Liver (tissue), 9 donors: Measurements from ENCODE around the gene KDM2B. TPM values are rescaled to one million over a fixed set of nuclear protein-coding genes. Genes with fewer than 3 reads are reported as not detected.

ENCODE experiments used
- DNase-seq: peaks from one replicate; pipeline ENCODE4 v3.0.0-alpha.2; 2017; ENCODE audit warnings: low spot score
- H3K27ac ChIP-seq, 2 donors: one replicate each; pipeline ENCODE4 v1.7.0; 2013; ENCODE audit warnings: inconsistent platforms in 2 of 2, low read length in 2 of 2, control low read depth in 1 of 2, low read depth in 1 of 2, mild to moderate bottlenecking in 1 of 2
- H3K27me3 ChIP-seq, 4 donors: one replicate each; pipeline versions ENCODE4 v1.6.1 to v1.7.0; 2013; ENCODE audit warnings: low read length in 3 of 4, inconsistent platforms in 1 of 4, mild to moderate bottlenecking in 1 of 4, moderate library complexity in 1 of 4; ENCODE audit not compliant: control insufficient read depth in 4 of 4, insufficient read depth in 4 of 4
- H3K36me3 ChIP-seq, 4 donors: one replicate each; pipeline versions ENCODE4 v1.6.1 to v1.7.0; 2013; ENCODE audit warnings: low read length in 3 of 4, mild to moderate bottlenecking in 3 of 4, low read depth in 1 of 4, moderate library complexity in 1 of 4; ENCODE audit not compliant: control insufficient read depth in 4 of 4, insufficient read depth in 3 of 4
- H3K4me1 ChIP-seq, 4 donors: one replicate each; pipeline versions ENCODE4 v1.6.1 to v1.7.0; 2013; ENCODE audit warnings: low read length in 3 of 4, mild to moderate bottlenecking in 3 of 4, moderate library complexity in 1 of 4; ENCODE audit not compliant: control insufficient read depth in 4 of 4, insufficient read depth in 4 of 4
- H3K4me3 ChIP-seq, 3 donors: one replicate each; pipeline versions ENCODE4 v1.6.1 to v1.7.0; 2013; ENCODE audit warnings: low read length in 3 of 3, control low read depth in 1 of 3, low read depth in 1 of 3, mild to moderate bottlenecking in 1 of 3
- H3K9ac ChIP-seq, 2 donors: one replicate each; pipeline ENCODE4 v1.7.0; 2013; ENCODE audit warnings: low read length in 2 of 2, mild to moderate bottlenecking in 2 of 2, moderate library complexity in 2 of 2, control low read depth in 1 of 2, low read depth in 1 of 2
- H3K9me3 ChIP-seq, 4 donors: one replicate each; pipeline versions ENCODE4 v1.6.1 to v1.7.0; 2013; ENCODE audit warnings: low read length in 3 of 4; ENCODE audit not compliant: control insufficient read depth in 4 of 4
- GABPA ChIP-seq, 2 donors: IDR thresholded peaks in 1 of 2; conservative IDR thresholded peaks in 1 of 2; 2 replicates each; pipeline ENCODE4 v1.6.1; 2016; ENCODE audit warnings: antibody characterized with exemption in 2 of 2, mild to moderate bottlenecking in 1 of 2, moderate library complexity in 1 of 2
- JUND ChIP-seq, 2 donors: IDR thresholded peaks; 2 replicates each; pipeline ENCODE4 v1.6.1; 2016; ENCODE audit warnings: antibody characterized with exemption in 2 of 2
- MAX ChIP-seq: IDR thresholded peaks from 2 replicates; pipeline ENCODE4 v1.6.1; 2016; ENCODE audit warnings: antibody characterized with exemption
- NR2F2 ChIP-seq: IDR thresholded peaks from 2 replicates; pipeline ENCODE4 v1.6.1; 2016; ENCODE audit warnings: antibody characterized with exemption
- RAD21 ChIP-seq, 2 donors: IDR thresholded peaks; 2 replicates each; pipeline ENCODE4 v1.6.1; 2016; ENCODE audit warnings: antibody characterized with exemption in 2 of 2, mild to moderate bottlenecking in 2 of 2
- RXRA ChIP-seq, 2 donors: IDR thresholded peaks; 2 replicates each; pipeline ENCODE4 v1.6.1; 2017 to 2018; ENCODE audit warnings: antibody characterized with exemption in 2 of 2, mild to moderate bottlenecking in 1 of 2
- YY1 ChIP-seq: IDR thresholded peaks from 2 replicates; pipeline ENCODE4 v1.6.1; 2016; ENCODE audit warnings: antibody characterized with exemption, mild to moderate bottlenecking
- ZBTB33 ChIP-seq: IDR thresholded peaks from 2 replicates; pipeline ENCODE4 v1.6.1; 2016; ENCODE audit warnings: antibody characterized with exemption
- WGBS: extraction: QIAGEN DNeasy Blood & Tissue Kit; methylation state at CpG from one replicate; pipeline ENCODE4 v1.1.7; 2013; 5-methylcytosine and 5-hydroxymethylcytosine counted together
- polyA plus RNA-seq, 2 donors: library from polyadenylated mRNA; stranded (reverse) in 1 of 2; unstranded in 1 of 2; fragments of 200-250 nt in 1 of 2; fragments of >200 nt in 1 of 2; fragmentation: Nextera tagmentation in 1 of 2; extraction: Ambion mirVana in 1 of 2; gene quantifications; one replicate each; pipeline versions ENCODE4 v1.2.1 to v1.2.3, GENCODE V29; 2013 to 2015
- total RNA-seq, 2 donors: library from RNA; depleted of rRNA; stranded (reverse); fragments of >200 nt; gene quantifications; one replicate each; pipeline ENCODE4 v1.2.3, GENCODE V29; 2014
- TF ChIP-seq, protein P1 (sequence below): fragments of 150-350 bp; IDR thresholded peaks from 2 replicates; pipeline ENCODE4 v1.5.1; 2017; ENCODE audit warnings: improper control_type of control experiment, low read depth, low read length; ENCODE audit not compliant: missing input control
- TF ChIP-seq, protein P2 (sequence below): IDR thresholded peaks from 2 replicates; pipeline ENCODE4 v1.6.1; 2016; ENCODE audit warnings: antibody characterized with exemption
- TF ChIP-seq, protein P3 (sequence below): IDR thresholded peaks from 2 replicates; pipeline ENCODE4 v1.6.1; 2016; ENCODE audit warnings: antibody characterized with exemption, mild to moderate bottlenecking
- donor health status: healthy.
- donor health status: healthy.
- donor health status: healthy.
- donor health status: healthy.
- donor health status: healthy.

KDM2B gene
- total and polyA plus RNA-seq, 4 donors, result 7.0 to 34.2 (median 10.6) TPM

DNA sequence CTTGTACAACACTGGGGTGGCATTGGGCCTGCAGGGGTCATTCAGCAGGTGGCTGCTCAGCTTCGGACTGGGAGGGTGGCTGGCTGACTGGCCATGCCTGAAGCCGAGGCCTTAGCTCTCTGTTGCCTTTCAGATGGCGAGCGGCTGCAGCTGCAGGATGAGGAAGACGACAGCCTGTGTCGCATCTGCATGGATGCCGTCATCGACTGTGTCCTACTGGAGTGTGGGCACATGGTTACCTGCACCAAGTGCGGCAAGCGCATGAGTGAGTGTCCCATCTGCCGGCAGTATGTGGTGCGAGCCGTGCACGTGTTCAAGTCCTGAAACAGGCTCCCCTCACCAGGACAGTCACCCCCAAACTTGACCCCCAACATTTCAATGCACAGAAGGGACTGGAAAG, 157.6 kb downstream of the KDM2B start:
- no peaks in the 10 kb centered on the region for H3K27me3 ChIP-seq
- no peak overlapping the region for H3K27ac ChIP-seq
- H3K36me3 ChIP-seq, result peaks cover 5 to 60% (median 45%) of the 10 kb centered on the region in 4 donors
- H3K4me1 ChIP-seq, result no peaks in the 10 kb centered on the region
- no peak for DNase-seq
- no peak overlapping the region for H3K9ac ChIP-seq
- WGBS, result 97% methylated on average over 14 of the region's 14 CpGs
- no peaks in the 10 kb centered on the region for H3K9me3 ChIP-seq
- no peak overlapping the region for H3K4me3 ChIP-seq
- TF ChIP-seq, protein P1, sequence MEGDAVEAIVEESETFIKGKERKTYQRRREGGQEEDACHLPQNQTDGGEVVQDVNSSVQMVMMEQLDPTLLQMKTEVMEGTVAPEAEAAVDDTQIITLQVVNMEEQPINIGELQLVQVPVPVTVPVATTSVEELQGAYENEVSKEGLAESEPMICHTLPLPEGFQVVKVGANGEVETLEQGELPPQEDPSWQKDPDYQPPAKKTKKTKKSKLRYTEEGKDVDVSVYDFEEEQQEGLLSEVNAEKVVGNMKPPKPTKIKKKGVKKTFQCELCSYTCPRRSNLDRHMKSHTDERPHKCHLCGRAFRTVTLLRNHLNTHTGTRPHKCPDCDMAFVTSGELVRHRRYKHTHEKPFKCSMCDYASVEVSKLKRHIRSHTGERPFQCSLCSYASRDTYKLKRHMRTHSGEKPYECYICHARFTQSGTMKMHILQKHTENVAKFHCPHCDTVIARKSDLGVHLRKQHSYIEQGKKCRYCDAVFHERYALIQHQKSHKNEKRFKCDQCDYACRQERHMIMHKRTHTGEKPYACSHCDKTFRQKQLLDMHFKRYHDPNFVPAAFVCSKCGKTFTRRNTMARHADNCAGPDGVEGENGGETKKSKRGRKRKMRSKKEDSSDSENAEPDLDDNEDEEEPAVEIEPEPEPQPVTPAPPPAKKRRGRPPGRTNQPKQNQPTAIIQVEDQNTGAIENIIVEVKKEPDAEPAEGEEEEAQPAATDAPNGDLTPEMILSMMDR, result no peak
- no peak for TF ChIP-seq GABPA (IDR thresholded peaks at IDR 0.05 in 1 of 2, conservative IDR thresholded peaks at IDR 0.05 in 1 of 2)
- TF ChIP-seq MAX, result no peak
- no peak for TF ChIP-seq RXRA (IDR thresholded peaks at IDR 0.05)
- no peak for TF ChIP-seq NR2F2
- no peak for TF ChIP-seq YY1
- TF ChIP-seq, protein P2, sequence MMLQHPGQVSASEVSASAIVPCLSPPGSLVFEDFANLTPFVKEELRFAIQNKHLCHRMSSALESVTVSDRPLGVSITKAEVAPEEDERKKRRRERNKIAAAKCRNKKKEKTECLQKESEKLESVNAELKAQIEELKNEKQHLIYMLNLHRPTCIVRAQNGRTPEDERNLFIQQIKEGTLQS, result no peak
- TF ChIP-seq ZBTB33, result no peak
- TF ChIP-seq RAD21 (IDR thresholded peaks at IDR 0.05), result no peak
- TF ChIP-seq, protein P3, sequence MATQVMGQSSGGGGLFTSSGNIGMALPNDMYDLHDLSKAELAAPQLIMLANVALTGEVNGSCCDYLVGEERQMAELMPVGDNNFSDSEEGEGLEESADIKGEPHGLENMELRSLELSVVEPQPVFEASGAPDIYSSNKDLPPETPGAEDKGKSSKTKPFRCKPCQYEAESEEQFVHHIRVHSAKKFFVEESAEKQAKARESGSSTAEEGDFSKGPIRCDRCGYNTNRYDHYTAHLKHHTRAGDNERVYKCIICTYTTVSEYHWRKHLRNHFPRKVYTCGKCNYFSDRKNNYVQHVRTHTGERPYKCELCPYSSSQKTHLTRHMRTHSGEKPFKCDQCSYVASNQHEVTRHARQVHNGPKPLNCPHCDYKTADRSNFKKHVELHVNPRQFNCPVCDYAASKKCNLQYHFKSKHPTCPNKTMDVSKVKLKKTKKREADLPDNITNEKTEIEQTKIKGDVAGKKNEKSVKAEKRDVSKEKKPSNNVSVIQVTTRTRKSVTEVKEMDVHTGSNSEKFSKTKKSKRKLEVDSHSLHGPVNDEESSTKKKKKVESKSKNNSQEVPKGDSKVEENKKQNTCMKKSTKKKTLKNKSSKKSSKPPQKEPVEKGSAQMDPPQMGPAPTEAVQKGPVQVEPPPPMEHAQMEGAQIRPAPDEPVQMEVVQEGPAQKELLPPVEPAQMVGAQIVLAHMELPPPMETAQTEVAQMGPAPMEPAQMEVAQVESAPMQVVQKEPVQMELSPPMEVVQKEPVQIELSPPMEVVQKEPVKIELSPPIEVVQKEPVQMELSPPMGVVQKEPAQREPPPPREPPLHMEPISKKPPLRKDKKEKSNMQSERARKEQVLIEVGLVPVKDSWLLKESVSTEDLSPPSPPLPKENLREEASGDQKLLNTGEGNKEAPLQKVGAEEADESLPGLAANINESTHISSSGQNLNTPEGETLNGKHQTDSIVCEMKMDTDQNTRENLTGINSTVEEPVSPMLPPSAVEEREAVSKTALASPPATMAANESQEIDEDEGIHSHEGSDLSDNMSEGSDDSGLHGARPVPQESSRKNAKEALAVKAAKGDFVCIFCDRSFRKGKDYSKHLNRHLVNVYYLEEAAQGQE, result no peak
- TF ChIP-seq JUND (IDR thresholded peaks at IDR 0.05), result no peak

DNA sequence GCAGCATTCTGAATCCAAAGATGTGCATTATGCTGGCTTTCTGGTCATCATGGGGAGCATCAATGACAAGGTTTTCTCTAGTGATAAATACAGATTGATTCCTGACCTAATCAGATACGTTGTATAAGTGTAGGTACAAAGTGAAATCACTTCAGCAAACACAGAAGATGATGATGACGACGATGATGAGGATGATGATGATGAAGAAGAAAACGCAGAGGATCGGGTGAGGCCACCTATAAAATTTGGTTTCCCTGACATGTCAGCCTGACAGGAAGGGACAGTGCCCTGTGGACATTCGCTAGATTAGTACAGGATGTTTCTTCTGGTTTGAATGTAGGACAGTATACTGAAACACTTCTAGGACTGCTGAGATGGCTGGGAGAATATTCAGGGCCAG, 160.7 kb downstream of the KDM2B start:
- no peak for DNase-seq
- H3K9me3 ChIP-seq, result no peaks in the 10 kb centered on the region
- H3K4me1 ChIP-seq, result no peaks in the 10 kb centered on the region
- no peak for TF ChIP-seq RXRA (IDR thresholded peaks at IDR 0.05)
- H3K27ac ChIP-seq, result no peak overlapping the region
- H3K4me3 ChIP-seq, result no peak overlapping the region
- whole genome bisulfite sequencing, result 95% methylated on average over 6 of the region's 6 CpGs
- H3K27me3 ChIP-seq, result no peaks in the 10 kb centered on the region
- H3K9ac ChIP-seq, result no peak overlapping the region
- peaks cover 4 to 60% (median 52%) of the 10 kb centered on the region in 4 donors for H3K36me3 ChIP-seq
